ENCODE measurements around the gene CCDC157.

The CCDC157 gene

DNA sequence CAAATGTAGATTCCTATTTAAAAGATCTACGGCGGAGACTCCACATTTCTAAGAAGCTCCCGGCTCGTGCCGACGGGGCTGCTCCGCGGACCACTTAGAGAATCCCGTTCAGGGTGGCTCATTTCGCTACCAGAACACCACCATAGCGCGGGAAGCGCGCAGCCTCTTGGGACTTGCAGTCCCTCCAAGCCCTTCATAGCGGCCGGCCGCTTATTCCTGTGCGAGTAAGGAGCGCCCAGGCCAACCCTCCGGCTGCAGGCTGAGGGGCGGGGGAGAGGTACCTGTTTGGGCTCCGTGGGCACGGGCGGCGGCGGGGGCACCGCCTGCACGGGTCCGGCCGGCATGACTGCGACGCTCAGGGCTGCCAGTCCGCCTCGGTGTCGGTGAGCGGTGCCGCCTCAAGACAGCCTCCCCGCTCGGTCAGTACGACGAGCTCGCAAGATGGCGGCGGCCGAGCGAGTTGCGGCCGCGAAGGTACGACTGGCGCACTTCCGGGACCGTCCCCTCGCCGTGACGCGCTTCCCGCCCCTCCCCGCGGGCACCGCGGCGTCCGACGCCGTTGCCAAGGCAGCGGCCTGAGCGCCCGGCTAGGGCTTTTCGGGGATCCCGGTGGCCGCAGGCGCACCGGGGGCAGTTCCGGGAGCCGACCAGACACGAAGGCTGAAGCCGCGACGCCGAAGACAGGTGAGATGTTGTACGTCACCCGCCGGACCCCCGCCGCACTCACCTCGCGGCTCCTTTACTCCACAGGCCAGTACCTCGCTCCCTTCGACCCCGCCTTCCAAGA is at the start of gene CCDC157, which contains the start of gene SF3A1:
Gene CCDC157, plus strand, starts transcription at position 559 of the 787 bp plus-strand sequence. CDS start 8,994 bp downstream, outside the sequence.
Gene SF3A1, minus strand, starts transcription at position 446 of the 787 bp plus-strand sequence. Its CDS starts 102 bp downstream, at position 344.
- peak; percentile 86 for DNase-seq

DNA sequence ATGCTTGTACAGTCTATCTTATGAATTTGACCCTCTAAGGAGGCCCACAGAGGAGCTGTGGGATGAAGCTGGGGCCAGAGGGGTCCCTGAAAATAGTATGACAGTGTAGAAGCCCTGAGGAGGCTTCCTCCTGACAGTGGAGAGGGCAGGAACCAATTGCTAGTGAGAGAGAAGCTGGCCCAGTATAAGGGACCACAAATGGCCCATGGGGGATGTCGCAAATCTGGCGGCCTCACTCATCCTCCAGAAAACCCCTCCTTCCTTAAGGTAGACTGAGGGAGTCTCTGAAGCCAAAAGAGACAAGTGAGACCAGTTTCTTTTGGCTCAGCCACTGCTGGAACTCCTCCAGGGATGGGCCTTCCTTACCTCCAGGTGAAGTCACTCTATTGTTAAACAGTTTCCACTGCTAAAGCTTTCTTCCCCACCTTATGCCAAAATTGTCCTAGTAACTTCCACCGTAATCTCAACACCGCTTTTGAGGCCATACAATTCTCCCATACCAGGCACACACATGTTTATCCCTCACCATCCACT is 49.7 kb upstream of the CCDC157 start:
- DNase-seq: no peak

DNA sequence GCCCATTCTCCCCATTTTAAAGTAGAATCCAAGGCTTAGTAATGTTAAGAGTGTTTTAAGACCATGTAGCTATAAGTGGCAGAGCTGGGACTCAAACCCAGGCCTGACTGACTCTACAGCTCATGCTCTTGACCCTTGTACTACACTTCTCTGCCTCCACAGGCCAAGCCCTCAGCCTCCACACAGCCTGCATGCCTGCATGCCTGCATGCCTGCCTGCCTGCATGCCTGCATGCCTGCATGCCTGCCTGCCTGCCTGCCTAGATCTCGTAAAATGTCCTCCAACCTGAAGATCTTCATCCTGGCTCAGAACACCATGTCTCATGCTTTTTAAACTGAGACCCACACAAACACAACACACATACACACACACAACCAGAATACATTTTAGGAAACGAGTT is 48.7 kb upstream of the CCDC157 start:
- no peak for DNase-seq

DNA sequence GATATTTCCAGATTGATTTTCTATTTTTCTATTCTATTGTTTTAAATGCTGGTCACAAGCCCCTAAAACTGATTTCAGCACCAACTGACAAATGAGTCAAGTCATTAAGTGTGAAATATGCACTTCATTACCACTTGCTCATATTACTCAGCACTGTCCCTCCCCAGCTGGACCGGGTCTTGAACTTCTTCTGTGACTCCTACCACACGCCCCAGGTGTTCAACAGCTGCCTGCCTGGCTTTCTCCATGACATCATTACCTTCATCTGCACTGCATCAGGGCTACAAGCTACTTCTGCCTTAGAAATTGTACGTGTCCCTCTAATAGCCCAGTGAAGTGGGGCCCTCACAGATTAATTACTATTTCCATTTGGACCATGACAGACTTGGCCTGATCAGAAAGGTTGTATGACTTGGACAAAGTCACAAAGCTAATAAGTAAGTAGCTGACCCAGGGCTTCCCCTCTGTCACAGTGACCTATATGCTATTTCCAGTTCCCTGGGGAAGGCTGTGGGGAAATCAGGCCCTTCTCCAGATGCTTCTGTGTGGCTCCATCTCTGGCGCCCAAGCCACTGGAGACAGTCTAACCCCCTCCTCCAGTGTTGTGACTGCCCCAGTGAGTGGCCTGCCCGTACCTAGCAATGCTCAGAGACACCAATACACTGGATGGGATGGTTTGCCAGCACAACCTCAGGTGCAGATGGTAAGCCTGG is 48.1 kb upstream of the CCDC157 start:
- no peak for DNase-seq

DNA sequence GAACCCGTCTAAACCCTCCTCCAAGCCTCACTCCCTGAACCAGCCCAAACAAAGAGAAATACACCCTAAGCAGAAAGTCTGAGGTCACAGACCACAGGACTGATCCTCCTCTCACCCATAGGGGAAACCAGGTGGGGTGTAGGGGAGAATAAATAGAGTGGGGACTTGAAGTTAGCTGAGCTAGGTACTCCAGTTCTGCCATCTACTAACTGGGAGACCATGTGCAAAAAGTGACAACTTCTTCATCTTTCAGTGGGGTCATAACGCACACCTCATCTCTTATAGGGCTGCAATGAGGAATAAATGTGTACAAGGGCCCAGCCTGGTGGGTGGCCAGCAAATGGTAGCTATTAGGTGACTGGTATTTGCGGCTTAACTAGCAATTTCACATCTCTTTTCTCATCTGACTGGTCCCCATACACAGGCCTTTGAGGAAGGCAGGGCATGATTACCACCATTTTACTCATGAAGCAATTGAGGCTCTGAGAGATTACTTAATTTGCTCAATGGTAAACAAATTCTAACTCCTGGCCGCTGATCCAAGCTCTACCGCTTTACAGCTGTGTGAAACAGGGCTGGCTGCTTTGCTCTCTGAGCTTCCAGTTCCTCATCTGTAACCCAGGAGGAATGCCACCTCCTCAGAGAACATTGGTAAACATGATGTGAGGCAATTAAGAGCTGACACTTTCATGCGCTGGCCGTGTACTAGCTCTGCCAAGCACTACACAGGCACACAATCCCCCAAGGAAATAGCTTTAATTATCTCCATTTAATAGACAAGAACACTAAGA is 46.7 kb upstream of the CCDC157 start:
- DNase-seq: no peak

DNA sequence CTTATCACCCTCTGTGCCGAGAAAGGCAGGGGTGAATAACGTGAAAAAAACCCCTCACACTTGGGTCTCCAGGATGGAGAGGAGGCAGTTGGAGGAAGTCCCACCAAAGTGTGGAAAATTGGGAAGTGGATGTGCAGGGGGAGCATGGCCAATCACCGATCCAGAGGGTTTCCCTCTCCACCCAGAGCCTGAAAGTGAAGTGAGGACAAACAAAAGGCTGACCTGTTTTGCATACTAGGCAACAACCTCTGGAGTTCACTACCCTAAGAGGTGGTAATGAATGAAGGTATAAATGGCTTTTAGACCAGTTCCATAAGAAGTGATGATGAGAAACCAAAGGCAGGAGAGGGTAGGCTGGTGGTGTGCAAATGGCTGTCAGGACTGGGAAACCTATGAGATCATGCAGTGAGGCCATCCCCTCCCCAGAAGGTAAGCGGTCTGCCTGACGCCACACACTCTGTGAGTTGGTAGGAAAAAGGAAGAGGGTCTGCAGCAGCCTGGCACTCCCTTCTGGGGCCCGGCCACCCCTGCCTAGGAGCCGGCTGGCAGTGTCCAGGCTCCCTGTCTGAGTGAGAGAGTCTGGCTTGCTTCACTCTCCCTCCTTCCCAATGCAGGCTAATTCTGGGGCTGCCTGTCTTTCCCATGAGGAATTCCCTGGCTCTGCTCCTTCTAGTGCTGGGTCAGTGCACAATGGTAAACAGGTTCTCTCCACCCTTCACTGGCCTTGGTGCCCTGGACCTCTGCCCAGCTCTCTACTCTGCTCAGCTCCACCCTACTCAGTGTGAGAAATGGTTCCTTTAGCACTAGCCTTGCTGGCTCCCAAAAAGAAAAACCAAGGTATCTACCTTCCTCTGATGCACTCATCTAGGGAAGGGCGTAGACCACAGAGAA is 45.7 kb upstream of the CCDC157 start:
- no peak for DNase-seq

DNA sequence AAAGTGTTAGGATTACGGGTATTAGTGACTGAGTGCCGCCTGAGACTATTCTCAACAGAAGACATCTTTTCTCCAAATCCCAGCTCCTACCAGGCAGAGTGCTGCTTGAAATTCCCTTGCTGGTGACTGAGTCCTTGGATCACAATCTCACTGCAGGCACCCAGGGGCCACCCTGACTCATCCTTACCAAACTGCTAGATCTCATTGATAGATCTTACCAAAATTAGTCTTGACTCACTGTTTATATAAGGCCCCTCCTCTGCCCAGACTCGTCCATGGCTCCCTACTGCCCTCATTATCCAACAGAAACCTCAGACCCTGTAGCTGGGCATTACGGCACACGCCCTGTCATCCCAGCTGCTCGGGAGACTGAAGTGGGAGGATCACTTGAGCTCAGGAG is 44.8 kb upstream of the CCDC157 start:
- no peak for DNase-seq

DNA sequence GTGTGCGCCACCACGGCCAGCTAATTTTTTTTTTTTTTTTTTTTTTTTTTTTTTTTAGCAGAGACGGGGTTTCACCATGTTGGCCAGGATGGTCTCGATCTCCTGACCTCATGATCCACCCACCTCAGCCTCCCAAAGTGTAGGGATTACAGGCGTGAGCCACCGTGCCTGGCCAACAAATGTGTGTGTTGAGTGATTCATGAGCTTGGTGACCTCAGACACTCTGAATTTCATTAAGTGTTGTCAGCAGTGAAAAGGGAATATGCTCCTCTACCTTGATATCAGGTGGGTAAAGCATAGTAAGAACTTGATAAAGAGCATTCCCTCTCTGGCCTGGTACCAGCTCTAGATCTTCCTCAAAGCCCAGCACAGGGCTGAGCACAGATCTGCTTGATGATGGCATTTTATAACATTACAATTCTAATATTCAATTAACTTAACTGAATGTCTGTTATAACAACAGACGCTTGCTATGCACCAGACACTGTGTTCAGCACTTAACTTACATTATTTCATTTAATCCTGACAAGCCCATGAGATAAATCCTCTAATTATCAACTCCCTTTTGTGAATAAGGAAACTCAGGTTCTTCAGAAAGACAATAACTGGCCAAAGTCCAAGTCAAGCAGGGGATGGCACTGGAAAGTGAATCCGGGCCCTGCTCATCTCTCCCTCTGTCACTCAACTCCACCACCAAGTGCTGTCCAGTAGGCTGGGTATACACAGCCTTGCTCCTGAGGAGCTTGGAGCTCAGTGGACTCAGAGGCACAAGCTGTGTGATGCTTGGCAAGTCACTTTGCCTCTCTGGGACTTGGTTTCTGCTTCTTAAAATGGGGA is 43.1 kb upstream of the CCDC157 start:
- no peak for DNase-seq

DNA sequence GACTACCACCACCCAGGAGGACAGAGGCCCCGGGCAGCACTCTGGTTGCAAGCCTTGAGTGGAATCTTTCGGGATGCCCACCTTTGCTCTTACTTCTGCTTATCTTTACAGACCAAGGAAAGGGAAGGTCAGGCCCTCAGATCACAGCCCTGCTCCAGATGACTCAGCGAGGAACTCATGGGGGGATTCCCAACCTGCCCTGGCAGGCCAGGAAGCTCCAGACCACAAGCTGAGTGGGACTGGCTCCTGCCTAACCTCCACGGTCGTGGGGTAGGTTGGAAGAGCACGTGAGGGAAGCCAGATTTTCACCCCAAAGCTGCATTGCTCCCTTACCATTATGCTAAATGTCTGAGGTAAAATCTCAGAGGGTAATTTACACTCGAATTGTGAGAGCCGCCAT is 41.9 kb upstream of the CCDC157 start:
- no peak for DNase-seq

DNA sequence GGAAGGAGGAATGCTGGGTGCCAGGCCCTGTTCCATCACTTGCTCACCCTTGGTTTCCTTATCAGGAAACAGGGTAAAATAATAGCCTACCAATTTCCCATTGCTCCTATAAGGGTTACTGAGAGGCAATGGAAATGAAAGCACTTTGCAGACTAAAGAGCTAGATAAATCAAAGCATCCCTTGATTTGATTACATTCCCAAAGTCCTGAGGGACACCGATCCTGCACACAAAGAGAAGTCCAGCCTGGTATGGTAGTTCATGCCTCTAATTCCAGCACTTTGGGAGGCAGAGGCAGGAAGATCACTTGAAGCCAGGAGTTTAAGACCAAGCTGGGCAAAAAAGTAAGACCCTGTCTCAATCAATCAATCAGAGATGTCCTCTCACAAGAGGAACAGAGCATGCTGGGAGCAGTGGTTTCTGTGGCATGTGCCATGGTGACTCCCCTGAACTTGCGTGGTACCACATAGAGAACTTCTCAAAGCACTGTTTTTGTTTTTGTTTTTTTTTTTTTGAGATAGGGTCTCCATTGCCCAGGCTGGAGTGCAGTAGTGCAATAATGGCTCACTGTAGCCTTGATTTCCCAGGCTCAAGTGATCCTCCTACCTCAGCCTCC is 40.7 kb upstream of the CCDC157 start:
- DNase-seq: no peak

DNA sequence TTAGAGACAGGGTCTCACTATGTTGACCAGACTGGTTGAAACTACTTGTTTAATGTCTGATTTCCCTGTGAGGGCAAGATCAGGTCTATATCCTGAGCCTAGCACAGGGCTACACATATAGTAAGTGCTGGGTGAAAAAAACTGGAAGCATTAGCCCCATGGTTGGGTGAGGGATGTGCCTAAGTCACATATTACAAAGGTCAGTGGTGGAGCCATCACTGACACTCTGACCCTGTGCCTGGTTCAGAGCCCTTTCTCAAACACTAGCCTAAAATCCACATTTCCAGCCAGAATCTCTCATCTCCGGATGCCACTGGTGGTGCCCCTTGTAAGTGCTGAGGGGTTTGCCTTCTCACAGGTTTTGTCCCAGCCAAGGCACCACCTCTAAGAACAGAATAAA is 39.0 kb upstream of the CCDC157 start:
- DNase-seq: no peak

DNA sequence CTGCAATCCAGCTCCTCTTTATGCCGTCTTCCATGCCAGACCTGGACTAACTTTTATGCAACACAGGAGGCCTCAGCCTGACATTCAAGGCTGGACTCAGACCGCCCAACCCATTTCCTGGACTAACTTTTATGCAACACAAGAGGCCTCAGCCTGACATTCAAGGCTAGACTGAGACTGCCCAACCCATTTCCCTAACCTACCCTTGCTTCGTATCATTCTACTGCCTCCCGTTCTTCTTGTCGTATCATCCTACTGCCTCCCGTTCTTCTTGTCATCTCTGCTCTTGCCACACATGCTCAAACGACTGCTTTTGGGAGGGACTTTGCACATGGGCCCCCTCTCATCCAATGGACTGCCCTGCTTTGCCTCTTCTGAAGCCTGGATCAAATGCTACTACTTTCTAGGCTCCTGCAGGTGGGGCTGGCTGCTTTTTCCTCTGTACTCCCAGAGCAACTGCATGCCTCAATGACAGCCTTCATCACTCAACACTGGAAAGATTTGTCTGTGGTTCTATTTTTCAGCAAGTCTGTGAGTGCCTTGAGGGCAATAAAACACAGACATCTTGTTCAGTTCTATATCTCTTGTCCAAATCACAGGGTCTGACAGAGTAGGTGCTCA is 37.9 kb upstream of the CCDC157 start:
- DNase-seq: no peak

DNA sequence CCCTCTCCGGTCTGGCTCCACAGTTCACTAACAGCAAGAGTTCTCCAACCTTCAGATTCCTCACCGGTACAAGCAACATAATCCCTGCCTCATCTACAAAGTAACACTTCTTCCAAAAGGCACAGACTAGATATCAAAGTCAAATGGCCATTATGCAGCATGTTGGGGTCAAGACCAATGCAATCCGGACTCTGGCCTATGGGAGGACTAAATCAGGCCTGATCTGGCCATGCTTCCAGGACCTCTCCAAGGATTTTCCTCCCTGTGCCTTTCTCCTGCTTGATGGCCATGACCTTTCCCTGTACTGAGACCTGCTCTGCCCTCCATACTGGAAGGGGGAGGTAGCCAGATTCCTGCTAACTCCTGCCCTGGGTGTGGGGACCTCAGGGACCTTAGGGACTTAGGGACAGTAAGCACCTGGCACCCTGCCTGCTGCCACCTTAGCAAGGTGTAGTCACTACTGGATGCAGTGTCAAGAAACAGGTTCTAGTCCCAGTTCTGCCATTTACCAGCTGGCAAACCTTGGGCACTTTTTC is 36.7 kb upstream of the CCDC157 start:
- no peak for DNase-seq

DNA sequence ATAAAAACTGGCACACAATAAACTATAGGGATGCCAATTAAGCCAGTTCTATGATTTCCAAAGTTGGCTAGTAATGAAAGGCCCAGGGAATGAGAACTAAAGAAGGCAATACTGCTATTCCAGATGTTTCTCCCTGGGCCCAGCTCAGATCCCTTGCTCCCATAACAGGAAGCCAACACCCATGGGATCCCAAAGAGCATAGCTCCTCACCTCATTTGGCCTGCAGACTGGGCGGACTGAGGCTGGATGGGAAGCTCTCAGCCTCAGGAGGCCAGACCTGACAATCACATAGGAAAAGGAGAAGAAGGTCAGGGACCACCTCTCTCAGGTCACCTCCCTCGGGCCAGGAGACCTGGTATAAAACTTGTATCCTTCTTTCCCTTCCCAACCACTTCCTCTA is 35.3 kb upstream of the CCDC157 start:
- no peak for DNase-seq

DNA sequence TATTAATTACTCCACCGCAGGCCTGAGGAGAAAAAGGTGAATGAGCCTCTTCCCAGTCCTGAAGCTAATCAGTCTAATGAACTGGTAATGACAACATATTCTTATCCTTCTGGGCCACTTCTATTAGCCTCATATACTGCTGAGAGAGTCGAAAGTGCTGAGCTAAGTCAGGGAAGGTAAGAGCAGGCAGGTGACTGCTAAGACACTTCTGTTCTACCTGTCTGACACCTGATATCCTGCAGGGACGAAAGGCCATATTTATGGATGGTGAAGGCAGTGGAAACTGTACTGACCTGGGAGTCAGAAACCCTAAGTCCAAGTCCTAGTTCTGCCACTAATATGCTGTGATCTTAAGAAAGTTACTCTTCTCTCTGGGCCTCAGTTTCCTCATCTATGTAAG is 33.6 kb upstream of the CCDC157 start:
- no peak for DNase-seq

DNA sequence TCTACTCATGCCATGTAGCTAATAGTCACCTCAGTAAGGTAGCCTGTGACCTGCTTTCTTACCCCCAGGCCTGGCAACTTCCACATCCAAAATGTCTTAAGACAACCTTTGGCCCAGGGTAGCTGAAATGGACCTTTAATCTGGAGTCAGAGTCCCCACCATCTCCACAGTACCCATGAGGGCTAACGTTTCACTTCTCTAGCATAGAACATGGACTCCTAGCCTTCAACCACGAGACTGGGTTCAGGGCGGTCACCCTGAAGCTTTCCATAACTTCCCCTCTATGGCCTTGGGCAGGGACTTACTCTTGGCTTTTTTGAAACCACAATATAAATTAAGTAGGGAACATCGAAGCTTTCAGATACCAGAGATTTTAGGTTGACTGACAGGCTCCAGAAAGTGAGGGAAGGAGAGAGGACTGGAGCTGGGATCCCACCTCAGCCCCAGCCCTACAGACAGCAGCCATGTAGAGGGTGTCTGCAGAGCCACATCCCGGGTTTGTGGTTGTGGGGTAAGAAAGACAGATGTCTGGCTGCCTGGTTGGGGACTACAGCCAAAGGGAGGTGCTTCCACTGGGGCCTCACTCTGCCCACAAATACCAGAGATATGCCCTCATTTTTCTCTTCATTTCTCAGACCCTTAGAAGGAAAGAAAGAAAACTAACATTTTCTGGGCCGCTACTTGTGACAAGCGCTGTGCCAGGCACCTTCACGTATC is 32.6 kb upstream of the CCDC157 start:
- DNase-seq: no peak

DNA sequence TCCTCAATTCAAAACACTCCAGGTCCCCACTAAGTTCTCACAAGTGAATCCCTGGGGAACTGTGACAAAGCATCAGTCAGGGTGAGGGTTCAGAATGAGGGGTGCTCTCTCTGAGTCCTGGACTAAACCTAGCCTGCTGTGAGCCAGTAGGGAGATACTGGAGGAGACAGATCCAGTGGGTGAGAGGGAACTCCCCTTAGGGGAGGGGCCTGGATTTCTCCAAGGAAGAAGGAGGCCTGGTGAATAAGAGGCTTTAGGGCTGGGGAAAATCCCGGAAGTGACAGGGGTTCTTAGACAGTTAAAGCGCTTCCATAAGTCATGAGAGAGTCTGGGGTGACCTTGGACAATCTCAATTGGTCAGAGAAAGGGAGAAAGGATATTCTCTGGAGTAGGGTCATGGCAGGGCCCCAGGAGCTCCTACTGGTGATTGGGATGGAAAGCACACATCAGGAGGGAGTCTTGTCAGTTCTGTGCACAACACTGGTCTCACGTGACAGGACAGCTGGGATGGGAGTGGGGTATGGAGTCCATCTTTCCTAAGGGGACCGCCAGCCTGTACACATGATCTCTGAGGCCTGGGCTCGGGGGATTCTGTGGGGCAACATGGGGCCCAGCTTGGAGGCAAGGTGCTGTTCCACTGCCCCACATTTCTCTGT is 31.6 kb upstream of the CCDC157 start:
- DNase-seq: no peak

DNA sequence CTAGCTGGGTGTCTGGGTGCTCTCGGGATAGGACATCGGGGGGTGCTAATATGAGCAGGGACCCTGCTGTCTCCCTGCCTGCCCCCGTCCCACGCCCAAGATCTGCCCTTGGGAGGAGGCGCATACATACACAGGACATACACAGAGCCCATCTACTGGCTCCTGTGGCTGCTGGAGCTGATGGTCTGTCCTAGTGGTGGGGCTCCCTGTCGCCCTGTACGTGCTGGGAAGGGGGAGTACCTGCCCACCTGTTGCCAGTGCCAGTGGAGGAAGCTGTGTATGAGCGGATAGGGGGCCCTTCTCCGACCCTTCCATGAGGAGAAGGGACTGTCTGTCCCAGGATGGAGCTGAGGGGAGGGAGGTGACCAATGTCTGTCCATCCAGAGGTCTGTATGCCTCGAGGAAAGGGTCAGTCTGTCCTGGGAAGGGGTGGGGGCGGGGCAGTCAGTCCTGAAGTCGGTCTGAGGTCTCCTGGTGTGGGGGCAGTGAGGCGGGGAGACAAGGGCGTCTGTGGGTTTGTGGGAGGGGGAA is 31.0 kb upstream of the CCDC157 start:
- no peak for DNase-seq

Measured in NCI-H1105 treated with DMSO at 0.1 percent for 48 hours (cell line).